Lower lobe of right lung (tissue), 2 donors: Measurements from ENCODE around the gene CDKAL1. TPM values are rescaled to one million over a fixed set of nuclear protein-coding genes. Genes with fewer than 3 reads are reported as not detected.

Source experiments
- ATAC-seq, 2 donors: fragments of 200-7000 bp; cut with Tn5 transposase; one replicate each; pipeline ENCODE4 v1.9.1; 2020 to 2022; ENCODE audit warnings: mild to moderate bottlenecking in 2 of 2, moderate library complexity in 2 of 2
- DNase-seq: peaks from one replicate; pipeline ENCODE4 v3.0.0-alpha.2; 2020
- H3K27ac ChIP-seq: fragments of 200-600 bp; one replicate; pipeline ENCODE4 v1.8.0; 2022
- H3K27me3 ChIP-seq: fragments of 200-600 bp; one replicate; pipeline ENCODE4 v1.8.0; 2022; ENCODE audit warnings: low read depth
- H3K36me3 ChIP-seq: fragments of 200-600 bp; one replicate; pipeline ENCODE4 v1.8.0; 2022; ENCODE audit warnings: mild to moderate bottlenecking
- H3K4me1 ChIP-seq: fragments of 200-600 bp; one replicate; pipeline ENCODE4 v1.8.0; 2022
- H3K4me3 ChIP-seq: fragments of 200-600 bp; one replicate; pipeline ENCODE4 v1.8.0; 2022; ENCODE audit warnings: mild to moderate bottlenecking
- H3K9me3 ChIP-seq: fragments of 200-600 bp; one replicate; pipeline ENCODE4 v1.8.0; 2022
- intact Hi-C: fragments of 100-400 bp; cut with DNase I; formaldehyde crosslinking; loops from one replicate; pipeline ENCODE4 v1.11.0; 2022
- total RNA-seq: library from RNA; stranded (reverse); fragmentation: NEBNext Ultra II Directional; extraction: Animal tissue kit (Norgen Biotek cat#: 25700); gene quantifications from one replicate; pipeline ENCODE4 v1.2.1, GENCODE V29; 2021
- TF ChIP-seq, protein P1 (sequence below): fragments of 200-600 bp; IDR thresholded peaks from one replicate; pipeline ENCODE4 v1.8.0; 2022; ENCODE audit warnings: antibody characterized with exemption, mild to moderate bottlenecking
- donor health status: DM: no; HTN: yes; CAD: no; lungs with severe emphysema.

The CDKAL1 gene
- total RNA-seq, 1 donor from 2014 or later: 16.0 TPM

DNA sequence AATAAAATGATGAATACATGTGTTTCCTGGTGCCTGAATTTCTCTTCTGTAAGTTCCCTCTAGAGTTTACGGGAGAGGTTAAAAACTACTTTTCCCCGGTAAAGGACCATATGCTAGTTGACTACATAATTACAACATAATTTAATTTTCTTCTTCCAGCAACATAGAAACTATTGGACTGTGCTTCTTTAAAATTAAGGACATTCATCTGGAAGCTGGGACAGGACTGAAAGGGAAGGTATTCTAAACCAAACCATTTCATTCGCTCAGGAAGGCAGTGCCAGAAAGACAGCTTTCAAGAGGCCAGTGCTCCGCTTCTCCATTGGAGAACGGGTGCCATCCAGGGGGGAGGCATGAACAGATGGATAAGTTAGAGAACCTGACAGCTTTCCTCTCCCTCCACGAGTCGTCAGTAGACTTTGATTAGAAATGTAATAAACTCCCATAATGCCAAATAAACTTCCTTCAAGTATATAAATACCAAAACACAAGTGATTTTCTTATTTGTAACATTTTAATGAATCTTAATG, 601.3 kb downstream of the CDKAL1 start:
- ATAC-seq (no peak), DNase-seq (no peak)
- TF ChIP-seq, protein P1, sequence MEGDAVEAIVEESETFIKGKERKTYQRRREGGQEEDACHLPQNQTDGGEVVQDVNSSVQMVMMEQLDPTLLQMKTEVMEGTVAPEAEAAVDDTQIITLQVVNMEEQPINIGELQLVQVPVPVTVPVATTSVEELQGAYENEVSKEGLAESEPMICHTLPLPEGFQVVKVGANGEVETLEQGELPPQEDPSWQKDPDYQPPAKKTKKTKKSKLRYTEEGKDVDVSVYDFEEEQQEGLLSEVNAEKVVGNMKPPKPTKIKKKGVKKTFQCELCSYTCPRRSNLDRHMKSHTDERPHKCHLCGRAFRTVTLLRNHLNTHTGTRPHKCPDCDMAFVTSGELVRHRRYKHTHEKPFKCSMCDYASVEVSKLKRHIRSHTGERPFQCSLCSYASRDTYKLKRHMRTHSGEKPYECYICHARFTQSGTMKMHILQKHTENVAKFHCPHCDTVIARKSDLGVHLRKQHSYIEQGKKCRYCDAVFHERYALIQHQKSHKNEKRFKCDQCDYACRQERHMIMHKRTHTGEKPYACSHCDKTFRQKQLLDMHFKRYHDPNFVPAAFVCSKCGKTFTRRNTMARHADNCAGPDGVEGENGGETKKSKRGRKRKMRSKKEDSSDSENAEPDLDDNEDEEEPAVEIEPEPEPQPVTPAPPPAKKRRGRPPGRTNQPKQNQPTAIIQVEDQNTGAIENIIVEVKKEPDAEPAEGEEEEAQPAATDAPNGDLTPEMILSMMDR: no peak
- intact Hi-C loops: no loop called here
- H3K27me3 ChIP-seq: no peaks in the 10 kb centered on the region
- no peaks in the 10 kb centered on the region for H3K9me3 ChIP-seq
- no peaks in the 10 kb centered on the region for H3K4me1 ChIP-seq
- H3K27ac ChIP-seq: no peak overlapping the region
- no peak overlapping the region for H3K4me3 ChIP-seq
- H3K36me3 ChIP-seq: no peaks in the 10 kb centered on the region

DNA sequence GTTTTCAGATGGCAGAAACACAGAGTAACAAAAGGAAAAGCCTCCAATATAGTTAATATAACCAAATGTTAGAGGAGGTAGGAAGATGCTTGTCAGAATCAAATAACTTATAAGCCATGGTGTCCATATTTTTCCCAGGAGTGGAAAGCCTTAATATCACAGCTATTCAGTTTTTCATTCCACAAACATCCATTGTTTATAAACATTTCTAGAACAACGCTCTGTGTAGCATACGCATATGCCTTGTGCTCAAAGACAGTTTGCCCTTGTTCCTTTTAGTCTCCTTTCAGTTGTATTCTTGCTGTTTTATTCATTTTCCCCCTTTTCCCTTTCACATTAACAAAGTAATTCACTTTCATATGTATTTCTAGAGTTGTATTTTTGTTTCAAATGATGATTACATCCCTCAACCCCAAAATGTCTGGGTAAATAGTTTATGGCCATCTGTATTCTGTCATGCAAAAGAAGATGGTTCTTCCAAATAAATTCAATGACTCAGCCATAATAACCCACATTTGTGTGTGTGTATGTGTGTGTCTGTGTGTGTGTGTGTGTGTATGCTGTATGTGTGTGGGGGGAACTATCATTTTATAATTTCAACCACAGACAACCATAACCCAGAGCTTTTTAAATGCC, 603.6 kb downstream of the CDKAL1 start:
- no peak for DNase-seq
- TF ChIP-seq, protein P1: no peak
- ATAC-seq: no peak
- Histone ChIP-seq H3K9me3 (no peaks in the 10 kb centered on the region), H3K27ac (no peak overlapping the region), H3K4me3 (no peak overlapping the region), H3K27me3 (no peaks in the 10 kb centered on the region), H3K4me1 (no peaks in the 10 kb centered on the region), H3K36me3 (no peaks in the 10 kb centered on the region)
- intact Hi-C loops: no loop called here

DNA sequence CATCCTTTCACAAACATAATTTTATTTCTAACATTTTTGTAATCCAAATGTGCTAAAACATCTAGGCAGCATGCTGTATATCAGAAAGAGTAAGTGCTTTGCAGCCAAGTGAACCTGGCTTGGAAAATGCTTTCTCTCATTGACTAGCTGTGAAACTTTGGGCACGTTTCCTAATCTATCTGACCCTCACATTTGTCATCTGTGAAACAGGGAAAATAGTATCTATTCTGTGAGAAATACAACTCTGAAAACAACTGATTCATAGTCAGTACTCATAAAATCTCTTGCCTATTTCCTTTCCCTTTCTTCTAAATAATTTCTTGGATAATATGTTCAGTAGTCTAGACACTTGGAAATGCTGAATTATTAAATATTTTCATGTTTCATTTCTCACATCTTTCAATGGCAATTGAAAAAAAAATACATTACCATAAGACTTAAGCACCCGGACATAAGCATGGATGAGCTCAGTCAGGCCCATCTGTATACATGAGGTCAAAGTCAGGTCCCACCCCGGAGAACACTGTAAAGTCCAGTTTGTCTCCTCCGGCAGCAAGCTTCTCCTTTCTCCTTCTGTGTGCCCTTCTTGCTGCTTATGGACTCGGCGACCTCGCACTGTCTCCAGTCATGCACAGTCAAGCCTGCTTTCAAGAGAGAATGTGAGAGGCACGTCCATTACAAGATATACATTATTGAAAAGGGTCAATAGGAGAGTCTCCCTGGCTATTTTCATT, 604.2 kb downstream of the CDKAL1 start:
- Histone ChIP-seq H3K36me3 (no peaks in the 10 kb centered on the region), H3K4me3 (no peak overlapping the region), H3K27ac (no peak overlapping the region), H3K9me3 (no peaks in the 10 kb centered on the region), H3K27me3 (no peaks in the 10 kb centered on the region), H3K4me1 (no peaks in the 10 kb centered on the region)
- intact Hi-C loops: no loop called here
- DNase-seq (no peak), ATAC-seq (no peak)
- TF ChIP-seq, protein P1: no peak

DNA sequence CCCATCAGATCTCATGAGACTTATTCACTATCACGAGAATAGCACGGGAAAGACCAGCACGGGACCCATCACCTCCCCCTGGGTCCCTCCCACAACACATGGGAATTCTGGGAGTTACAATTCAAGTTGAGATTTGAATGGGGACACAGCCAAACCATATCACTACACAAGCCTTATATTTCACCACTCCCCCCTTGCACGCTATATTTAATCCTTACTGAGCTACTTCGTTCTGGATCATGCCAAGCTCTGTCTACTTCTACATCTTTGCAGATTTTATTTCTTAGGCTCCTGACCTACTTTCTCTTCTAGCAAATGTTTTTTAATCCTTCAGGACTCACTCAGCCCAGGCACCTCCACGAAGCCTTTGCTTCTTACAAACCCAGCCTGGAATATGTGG, 606.7 kb downstream of the CDKAL1 start:
- Histone ChIP-seq H3K9me3 (no peaks in the 10 kb centered on the region), H3K36me3 (no peaks in the 10 kb centered on the region), H3K4me1 (no peaks in the 10 kb centered on the region), H3K4me3 (no peak overlapping the region), H3K27me3 (no peaks in the 10 kb centered on the region), H3K27ac (no peak overlapping the region)
- DNase-seq (no peak), ATAC-seq (no peak)
- intact Hi-C loops: no loop called here
- TF ChIP-seq, protein P1: no peak

DNA sequence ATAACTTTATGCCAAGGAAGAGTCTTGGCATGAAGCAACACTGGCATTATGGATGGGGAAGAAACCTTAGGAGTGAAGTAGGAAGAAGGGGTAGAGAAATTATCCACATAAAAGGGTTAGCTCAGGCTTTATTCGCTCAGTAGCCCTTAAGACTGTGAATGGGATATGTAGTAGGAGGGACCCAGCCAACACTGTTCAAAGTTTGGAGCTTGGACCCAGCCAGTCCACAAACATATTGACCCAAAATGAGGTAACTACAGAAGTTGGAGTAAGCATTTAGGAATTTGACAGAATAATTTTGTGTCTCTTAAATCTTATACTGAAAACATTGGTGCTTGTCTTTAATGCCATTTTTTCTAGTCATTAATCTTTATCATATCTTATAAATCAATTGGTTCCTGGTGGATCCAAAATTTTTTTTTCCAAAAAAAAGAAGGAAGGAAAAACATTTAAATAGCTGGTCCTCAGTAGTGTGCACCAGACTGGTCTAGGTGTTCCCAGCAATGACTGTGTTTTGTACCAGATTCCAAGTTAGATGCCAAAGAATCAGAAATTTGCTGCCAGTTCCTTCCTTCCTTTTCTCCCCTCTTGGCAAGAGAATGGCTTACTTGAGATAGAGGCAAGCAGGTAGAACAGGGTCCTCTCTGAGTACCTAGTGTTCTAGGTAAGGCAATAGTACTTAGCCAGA, 607.5 kb downstream of the CDKAL1 start:
- intact Hi-C loops: no loop called here
- DNase-seq: no peak
- no peaks in the 10 kb centered on the region for H3K36me3 ChIP-seq
- no peaks in the 10 kb centered on the region for H3K27me3 ChIP-seq
- H3K4me1 ChIP-seq: no peaks in the 10 kb centered on the region
- TF ChIP-seq, protein P1: no peak
- H3K9me3 ChIP-seq: no peaks in the 10 kb centered on the region
- H3K27ac ChIP-seq: no peak overlapping the region
- H3K4me3 ChIP-seq: no peak overlapping the region
- no peak for ATAC-seq
